T-helper 22 cell (primary cell): ENCODE data around the gene ULK3.

ENCODE experiments used
- DNase-seq: peaks from one replicate; pipeline ENCODE4 v3.0.0-alpha.2; 2020; ENCODE audit warnings: low read depth

Gene ULK3

GRCh38 chr15:74867466-74868038 is 24.6 kb upstream of the ULK3 start:
- DNase-seq: no peak

DNA sequence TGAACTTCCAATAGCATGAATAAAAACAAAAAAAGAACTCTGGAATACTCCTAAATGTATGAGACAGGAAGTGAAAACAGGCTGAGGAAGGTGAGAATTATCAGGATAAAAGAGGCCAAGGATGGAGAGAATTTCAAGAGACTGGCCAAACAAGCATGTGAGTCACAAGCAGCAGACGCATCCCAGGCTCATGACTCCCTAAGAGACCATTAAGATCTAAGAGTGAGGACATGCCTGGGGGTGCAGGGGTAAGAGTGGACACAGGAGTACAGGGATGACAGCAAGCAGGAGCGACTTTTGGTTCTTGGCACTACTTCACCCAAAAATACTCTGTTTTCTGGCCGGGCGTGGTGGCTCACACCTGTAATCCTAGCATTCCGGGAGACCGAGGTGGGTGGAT is 23.1 kb upstream of the ULK3 start:
- no peak for DNase-seq

GRCh38 chr15:74865316-74865715 is 22.4 kb upstream of the ULK3 start:
- DNase-seq: no peak

DNA sequence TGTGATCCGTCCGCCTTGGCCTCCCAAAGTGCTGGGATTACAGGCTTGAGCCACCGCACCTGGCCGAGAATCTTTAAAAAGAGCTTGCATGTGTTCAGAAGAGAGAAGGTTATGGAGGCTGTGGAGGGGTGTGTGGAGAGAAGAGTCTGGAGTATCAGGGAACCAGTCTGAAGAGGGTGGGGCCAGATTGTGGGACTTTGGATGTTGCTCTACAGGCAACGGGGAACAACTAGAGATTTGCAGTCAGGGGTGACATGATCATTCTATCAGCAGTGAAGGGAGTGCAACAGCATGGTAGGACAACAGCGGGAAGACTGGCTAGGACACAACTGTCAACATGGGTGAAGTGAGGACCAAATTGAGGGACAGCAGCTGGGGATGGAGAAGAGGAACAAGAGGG is 21.3 kb upstream of the ULK3 start:
- DNase-seq: no peak

DNA sequence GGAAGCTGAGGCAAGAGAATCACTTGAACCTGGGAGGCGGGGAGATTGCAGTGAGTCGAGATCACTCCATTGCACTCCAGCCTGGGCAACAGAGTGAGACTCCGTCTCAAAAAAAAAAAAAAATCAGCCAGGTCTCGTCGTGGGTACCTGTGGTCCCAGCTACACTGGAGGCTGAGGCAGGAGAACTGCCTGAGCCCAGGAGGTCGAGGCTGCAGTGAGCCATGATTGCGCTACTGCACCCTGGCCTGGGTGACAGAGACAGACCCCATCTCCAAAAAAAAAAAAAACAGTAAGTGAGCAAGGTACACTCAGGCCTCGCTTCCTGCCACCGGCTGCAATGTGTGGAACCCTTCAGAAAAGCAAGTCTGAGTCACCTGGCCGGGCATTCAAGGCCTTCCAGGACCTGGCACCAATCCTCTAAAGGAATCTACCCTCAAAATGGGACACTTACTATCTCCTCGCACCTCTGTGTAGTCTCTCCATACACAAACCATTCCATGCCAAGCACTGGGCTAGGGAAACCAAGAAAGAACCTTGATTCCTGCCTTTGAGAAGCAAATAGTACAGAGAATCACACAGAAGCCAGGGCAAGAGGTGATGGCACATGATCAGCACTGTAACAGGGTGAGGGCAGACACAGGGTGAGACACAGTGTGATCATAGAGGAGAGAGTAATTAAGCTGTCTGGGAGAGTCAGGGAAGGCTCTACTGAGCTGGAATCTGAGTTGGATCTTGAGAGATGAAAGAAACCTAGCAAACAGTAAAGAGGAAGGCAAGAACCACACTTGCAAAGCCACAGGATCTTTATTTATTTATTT is 20.5 kb upstream of the ULK3 start:
- DNase-seq: no peak

DNA sequence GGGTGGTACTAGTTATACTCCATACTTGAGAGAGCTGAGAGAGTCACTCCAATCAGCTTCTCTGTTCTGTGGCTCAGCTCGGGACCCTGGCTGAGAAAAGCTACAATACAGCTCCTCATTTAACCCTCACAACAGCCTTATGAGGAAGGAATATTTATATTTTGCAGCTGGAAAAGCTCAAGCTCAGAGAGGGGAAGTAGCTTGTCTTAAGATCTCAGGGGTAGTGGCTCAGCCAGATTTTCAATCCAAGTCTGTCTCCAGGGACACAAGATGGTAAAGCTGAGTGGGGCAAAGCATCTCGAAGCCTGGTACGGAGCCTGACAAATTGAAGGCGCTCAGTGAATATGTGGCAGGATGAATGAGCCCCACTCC is 15.4 kb upstream of the ULK3 start:
- DNase-seq: no peak

DNA sequence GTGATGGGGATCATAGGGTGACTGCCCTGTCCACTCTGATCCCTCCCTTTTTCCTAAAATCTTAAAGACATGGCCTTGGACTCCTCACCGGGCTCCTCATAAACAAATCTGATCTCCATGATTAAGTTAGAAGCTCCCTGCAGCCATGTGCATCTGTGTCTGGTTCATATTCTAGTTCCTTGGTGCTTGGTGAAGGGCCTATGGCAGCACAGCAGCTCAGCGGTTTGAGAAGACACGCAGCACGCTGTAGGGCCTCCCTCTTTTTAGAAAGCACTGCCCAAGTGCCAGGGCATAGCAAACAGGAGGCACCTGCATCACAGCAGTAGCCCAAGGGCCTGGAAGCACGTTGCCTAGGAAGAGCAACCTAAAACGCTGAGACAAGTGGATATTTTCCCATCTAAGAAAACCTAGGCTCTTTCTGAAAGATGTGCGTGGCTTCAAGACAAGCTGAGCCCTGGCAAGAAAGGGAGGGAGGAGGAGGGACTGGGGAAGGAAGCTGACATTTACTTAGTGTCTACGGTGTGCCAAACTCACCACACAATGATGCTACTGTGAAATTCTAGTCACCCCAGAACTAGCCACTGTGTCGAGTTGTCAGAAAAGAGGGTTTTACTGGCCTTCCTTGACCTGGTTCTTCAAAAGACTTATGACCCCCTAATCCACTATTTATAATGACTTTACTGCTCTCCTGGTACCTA is 14.9 kb upstream of the ULK3 start:
- no peak for DNase-seq

DNA sequence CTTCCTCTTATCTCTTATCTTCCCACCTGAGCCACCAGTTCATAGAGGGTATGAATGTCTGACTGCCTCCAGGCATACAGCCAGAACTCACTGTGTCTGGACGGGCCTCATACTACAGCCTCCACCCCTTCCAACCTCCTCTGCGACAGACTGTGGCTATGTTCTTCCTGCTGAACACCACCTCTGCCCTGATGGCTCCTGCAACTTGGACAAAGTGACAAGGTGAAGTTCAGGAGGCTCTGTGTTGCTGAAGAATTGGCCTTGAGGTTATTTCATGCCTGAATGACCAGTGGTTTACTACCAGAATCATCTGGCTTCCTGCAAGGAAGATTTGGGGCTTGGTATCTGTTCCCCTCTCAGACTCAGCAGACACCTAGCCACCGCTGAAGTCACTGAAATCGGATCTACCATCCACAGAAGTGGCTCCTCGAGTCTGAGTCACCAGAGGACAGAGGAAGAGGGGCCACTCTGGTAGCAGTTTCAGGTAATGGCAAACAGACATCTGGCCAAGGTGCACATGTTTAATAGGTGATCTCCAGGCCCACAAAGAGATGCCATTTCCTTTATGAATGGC is 14.2 kb upstream of the ULK3 start:
- DNase-seq: no peak

GRCh38 chr15:74856537-74856936 is 13.6 kb upstream of the ULK3 start:
- DNase-seq: no peak

- no peak for DNase-seq
Measured at GRCh38 chr15:74855857-74856256, 12.9 kb upstream of the ULK3 start.

DNA sequence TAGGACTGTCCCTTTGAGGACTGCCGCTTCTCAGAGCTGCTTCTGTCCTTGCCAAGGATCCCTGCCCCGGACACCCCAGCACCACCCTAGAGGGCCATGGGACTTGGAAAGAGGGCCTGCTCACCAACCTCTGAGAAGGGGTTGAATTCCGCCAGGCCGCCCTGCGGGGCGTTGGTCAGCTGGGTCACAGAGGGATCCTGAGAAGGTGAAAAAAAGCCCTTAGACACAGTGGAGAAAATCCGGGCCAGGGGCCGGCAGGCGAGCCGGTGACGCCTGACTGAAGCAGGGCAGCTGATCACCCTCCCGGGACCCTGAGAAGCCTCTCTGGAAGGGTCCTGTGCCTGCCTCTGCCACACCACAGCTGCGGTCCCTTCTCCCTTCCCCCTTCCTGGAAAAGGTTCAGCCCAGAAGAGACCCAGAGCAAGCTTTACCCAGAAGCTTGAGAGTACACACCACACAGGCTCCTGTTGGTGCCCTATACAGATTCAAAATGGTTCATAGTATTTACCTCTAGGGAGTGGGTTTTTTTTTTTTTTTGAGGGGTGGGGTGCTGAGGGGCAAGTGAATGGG is 11.6 kb upstream of the ULK3 start:
- no peak for DNase-seq

- no peak for DNase-seq
Measured at GRCh38 chr15:74851960-74852359, 9.0 kb upstream of the ULK3 start.

DNA sequence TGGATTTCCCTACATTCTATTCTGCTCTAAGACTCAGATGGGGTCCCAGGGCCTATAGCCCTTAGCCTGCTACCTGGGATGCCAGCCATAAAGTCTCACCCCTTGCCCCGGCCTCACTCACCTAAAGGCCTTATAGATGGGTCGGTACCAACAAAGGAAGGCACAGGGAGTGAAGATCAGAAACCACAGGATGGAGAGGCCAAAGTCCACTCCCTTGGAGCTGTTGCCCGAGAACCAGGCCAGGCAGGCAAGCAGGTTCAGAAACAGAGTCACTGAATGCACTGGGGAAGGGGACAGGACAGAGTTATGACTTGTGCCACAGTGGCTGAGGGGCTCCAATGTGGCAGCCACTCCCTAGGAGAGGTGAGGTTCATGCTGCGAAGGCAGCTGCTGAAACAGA is 7.4 kb upstream of the ULK3 start:
- DNase-seq: no peak

DNA sequence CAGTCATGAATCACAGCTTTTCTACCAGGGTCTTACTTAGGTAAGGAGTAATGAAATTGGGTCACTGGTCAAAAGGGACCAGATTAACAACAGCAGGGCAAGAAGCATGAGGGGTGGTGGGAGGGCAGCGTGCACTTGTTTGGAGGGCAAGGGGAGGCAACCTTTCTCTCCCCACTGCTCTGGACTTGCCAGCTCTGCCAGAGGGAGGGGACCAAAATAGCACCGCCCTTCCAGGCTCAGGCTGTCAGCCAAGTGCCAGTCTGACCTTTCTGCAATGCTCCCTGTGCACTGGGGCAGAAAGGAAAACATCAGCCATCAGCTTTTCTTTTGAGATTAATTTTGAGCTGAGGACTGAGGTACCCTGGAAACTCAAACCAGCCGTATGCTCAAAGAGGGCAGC is 4.5 kb upstream of the ULK3 start:
- DNase-seq: no peak

- no peak for DNase-seq
Measured at GRCh38 chr15:74845581-74845980, 2.6 kb upstream of the ULK3 start.

- no peak for DNase-seq
Measured at GRCh38 chr15:74845208-74845568, 2.2 kb upstream of the ULK3 start.

- no peak for DNase-seq
Measured at GRCh38 chr15:74844319-74845207, 1.6 kb upstream of the ULK3 start.

DNA sequence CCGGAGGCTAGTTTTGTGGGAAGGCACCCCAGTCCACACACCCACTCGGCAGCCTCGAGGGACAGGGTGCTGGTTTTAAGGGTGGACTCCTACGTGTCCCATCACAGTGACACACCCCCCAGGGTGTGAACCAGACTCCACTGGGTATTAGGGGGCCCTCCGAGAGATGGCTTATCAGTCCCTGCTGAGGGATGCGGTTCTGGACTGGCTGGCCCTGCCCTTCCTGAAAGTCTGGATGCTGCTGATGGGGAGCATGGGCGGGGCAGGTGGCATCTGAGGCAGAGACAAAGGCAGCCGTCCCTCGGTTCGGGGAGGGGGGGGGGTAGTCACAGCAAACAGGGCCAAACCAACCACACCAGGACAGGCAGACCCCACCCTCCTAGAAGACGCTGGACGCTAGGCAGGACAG is 939 bp upstream of the ULK3 start:
- no peak for DNase-seq

DNA sequence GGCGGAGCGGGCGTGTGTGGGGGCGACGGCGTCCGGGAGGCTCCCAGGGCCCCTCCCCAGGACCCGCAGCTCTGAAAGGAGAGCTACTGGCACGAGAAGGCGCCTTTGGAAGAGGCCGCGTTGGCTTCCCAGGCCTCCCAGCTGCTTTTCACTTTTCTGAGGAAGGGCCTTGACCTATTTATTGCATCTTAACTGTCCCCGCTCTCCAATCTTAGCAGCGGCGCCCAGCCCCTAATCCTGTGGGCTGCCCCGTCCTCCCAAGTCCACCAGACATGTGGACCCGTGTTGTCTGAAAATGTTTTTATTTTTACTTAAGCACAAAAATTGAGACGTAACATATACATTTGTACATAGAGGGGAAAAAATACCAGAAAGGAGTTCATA is 481 bp upstream of the ULK3 start:
- no peak for DNase-seq

DNA sequence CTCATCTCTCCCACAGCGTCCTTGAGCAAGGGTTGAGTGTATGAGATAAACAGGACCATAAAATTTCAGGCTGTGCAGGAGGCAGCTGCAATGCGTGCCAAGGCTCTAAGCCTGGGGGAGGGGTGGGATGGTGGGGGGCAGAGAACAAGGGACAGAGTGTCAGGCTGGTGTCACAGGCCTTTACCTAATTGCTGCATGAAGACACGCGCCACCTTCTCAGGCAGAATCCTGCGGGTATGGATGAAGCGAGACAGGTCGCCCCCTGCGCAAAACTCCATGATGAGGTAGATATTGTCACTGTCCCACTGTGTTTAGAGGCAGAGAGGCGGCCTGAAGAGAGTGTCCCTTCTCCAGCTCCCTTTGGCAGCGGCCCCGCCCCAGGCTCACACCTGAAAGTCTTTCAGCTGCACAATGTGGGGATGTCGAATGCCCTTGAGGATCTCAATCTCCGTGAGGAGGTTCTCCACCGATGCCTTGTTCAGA is 1.0 kb downstream of the ULK3 start:
- DNase-seq: no peak

- no peak for DNase-seq
Measured at GRCh38 chr15:74840851-74841775, 1.8 kb downstream of the ULK3 start.
